Suprapubic skin (tissue), 4 donors: ENCODE data around the gene COX6B2. TPM values are rescaled to one million over a fixed set of nuclear protein-coding genes. Genes with fewer than 3 reads are reported as not detected.

Experiments
- DNase-seq, 2 donors: peaks; one replicate each; pipeline ENCODE4 v3.0.0-alpha.2; 2019; ENCODE audit warnings: low spot score in 2 of 2
- H3K27ac ChIP-seq: fragments of 200-600 bp; sonication (generic); one replicate; pipeline ENCODE4 v1.5.1; 2019
- H3K27me3 ChIP-seq: fragments of 200-600 bp; sonication (generic); one replicate; pipeline ENCODE4 v1.5.1; 2019
- H3K36me3 ChIP-seq: fragments of 200-600 bp; sonication (generic); one replicate; pipeline ENCODE4 v1.5.1; 2019
- H3K4me1 ChIP-seq: fragments of 200-600 bp; sonication (generic); one replicate; pipeline ENCODE4 v1.5.1; 2019
- H3K4me3 ChIP-seq: fragments of 200-600 bp; sonication (generic); one replicate; pipeline ENCODE4 v1.5.1; 2019; ENCODE audit warnings: mild to moderate bottlenecking
- H3K9me3 ChIP-seq: fragments of 200-600 bp; sonication (generic); one replicate; pipeline ENCODE4 v1.5.1; 2019
- EP300 ChIP-seq: sonication (generic); formaldehyde crosslinking; IDR thresholded peaks from one replicate; pipeline ENCODE4 v1.6.1; 2017; ENCODE audit warnings: antibody characterized with exemption
- POLR2A ChIP-seq, 2 donors: fragments of 450-650 bp; IDR thresholded peaks; one replicate each; pipeline ENCODE4 v1.6.1; 2017; ENCODE audit warnings: antibody characterized with exemption in 2 of 2, mild to moderate bottlenecking in 2 of 2, moderate library complexity in 2 of 2
- POLR2AphosphoS5 ChIP-seq, 3 donors: sonication (generic); formaldehyde crosslinking; IDR thresholded peaks; one replicate each; pipeline ENCODE4 v1.6.1; 2017; ENCODE audit warnings: antibody characterized with exemption in 3 of 3
- WGBS: methylation state at CpG from one replicate; pipeline ENCODE4 v1.1.5; 2018; 5-methylcytosine and 5-hydroxymethylcytosine counted together
- total RNA-seq, 4 donors: library from RNA; depleted of rRNA; stranded (reverse); fragments of >200 nt; gene quantifications; one replicate each; pipeline ENCODE4 v1.1.0, GENCODE V29; 2016
- TF ChIP-seq, protein P1 (sequence below), 2 donors: fragments of 200-600 bp in 1 of 2; fragments of 450-650 bp in 1 of 2; sonication (generic) in 1 of 2; IDR thresholded peaks; one replicate each; pipeline ENCODE4 v1.5.1; 2016 to 2019; ENCODE audit warnings: antibody characterized with exemption in 2 of 2, mild to moderate bottlenecking in 1 of 2, moderate library complexity in 1 of 2

Gene COX6B2
- total RNA-seq, 4 donors from 2014 or later, result 0.47 to 1.9 (median 1.3) TPM

DNA sequence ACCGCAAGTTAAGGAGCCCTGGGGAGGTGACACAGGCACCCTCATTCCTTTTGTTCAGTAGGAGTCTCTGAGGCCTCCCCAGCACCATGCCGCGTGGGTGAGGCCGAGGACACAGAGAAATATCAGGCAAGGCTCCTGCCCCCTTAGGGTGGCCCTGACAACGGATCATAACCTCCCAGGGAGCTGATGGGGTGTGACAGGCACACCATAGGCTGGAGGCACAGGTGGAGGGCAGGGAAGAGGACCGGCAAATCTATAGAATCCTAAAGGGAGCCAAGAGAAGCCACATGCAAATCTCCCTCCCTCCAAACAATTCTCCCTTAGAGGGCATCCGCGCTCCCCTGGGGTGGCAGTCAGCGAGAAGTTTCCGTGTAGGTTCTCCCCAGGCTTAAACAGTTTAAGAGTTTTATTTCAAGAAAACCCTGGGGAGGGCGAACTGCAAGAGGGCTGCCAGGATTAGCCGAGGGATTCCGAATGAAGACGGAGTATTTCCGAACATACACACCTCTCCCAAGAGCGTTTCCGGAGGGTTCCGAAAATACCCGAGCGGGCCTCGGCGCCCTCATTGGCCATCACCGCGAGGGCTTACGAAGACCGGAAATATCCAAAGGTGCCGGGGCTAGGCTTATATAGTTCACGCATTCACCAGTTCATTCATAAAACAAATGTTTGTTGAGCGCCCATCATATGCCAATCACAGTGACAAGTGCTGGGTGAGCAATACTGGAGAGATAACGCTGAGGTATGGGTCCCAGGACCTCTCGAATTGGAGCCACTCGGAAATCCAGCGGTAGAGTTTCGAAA lies 30.6 kb upstream of the COX6B2 start:
- no peaks in the 10 kb centered on the region for H3K27me3 ChIP-seq
- peaks cover 31% of the 10 kb centered on the region for H3K36me3 ChIP-seq
- H3K4me3 ChIP-seq, result peak overlapping the region; percentile 87
- H3K27ac ChIP-seq, result peak overlapping the region; percentile 81
- peaks cover 50% of the 10 kb centered on the region for H3K4me1 ChIP-seq
- no peaks in the 10 kb centered on the region for H3K9me3 ChIP-seq
- WGBS, result under 1% methylated on average over 28 of the region's 34 CpGs
- TF ChIP-seq POLR2A (IDR thresholded peaks at IDR 0.05) (no peak), POLR2AphosphoS5 (IDR thresholded peaks at IDR 0.05) (no peak), EP300 (no peak)
- TF ChIP-seq, protein P1, sequence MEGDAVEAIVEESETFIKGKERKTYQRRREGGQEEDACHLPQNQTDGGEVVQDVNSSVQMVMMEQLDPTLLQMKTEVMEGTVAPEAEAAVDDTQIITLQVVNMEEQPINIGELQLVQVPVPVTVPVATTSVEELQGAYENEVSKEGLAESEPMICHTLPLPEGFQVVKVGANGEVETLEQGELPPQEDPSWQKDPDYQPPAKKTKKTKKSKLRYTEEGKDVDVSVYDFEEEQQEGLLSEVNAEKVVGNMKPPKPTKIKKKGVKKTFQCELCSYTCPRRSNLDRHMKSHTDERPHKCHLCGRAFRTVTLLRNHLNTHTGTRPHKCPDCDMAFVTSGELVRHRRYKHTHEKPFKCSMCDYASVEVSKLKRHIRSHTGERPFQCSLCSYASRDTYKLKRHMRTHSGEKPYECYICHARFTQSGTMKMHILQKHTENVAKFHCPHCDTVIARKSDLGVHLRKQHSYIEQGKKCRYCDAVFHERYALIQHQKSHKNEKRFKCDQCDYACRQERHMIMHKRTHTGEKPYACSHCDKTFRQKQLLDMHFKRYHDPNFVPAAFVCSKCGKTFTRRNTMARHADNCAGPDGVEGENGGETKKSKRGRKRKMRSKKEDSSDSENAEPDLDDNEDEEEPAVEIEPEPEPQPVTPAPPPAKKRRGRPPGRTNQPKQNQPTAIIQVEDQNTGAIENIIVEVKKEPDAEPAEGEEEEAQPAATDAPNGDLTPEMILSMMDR (IDR thresholded peaks at IDR 0.05), result no peak
- peak; percentile 97 to 98 for DNase-seq

DNA sequence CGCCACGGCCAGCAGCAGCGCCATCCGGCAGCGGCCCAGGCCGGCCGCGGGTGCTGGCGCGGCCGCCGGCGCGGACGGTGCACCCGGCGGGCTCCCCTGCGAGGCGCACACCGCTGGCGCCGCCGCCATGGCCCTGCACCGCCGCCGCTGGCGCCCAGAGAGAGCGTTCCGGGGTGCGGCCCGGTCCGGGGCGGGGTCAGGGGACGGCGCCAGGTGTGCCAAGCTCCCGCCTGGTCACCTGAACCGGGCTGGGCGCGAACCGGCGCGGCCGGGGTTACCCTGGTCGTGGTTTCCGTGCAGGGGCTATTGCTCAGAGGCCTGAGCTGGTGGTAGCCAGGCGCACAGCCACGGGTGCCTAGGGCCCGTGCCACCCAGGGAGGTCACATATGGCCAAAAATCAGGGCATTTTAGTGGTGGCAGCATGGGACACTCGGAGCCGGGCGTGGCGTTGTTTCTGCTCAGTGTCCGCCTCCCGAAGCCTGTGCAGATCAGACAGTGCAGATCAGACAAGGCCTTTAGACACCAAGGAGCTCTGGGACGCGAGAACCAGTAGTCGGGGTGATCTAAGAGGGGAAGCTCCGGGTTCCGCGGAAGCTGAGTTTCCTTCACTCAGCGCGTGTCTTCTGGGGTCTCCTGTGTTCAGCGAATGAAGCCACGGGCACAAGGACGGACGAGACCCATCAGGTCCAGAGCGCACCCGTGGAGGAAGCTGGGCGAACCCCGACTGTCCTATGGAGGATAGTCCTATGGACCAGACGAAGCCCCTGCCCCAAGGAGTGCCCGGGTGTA lies 29.8 kb upstream of the COX6B2 start, which contains the start of gene TMEM238:
TSS of gene TMEM238 (minus strand) at position 162 of the 789 bp plus-strand sequence. CDS start at position 129, 33 bp downstream.
- WGBS, result 40% methylated on average over 5 of the region's 72 CpGs
- Histone ChIP-seq H3K27ac (peak within 1 kb of the TSS; percentile 81), H3K27me3 (no peaks in the 10 kb centered on the region), H3K4me3 (peak within 1 kb of the TSS; percentile 87), H3K9me3 (no peaks in the 10 kb centered on the region), H3K36me3 (peaks cover 23% of the 10 kb centered on the region), H3K4me1 (peaks cover 47% of the 10 kb centered on the region)
- no peak for TF ChIP-seq EP300
- TF ChIP-seq, protein P1 (IDR thresholded peaks at IDR 0.05), result no peak
- no peak for TF ChIP-seq POLR2A (IDR thresholded peaks at IDR 0.05)
- no peak for TF ChIP-seq POLR2AphosphoS5 (IDR thresholded peaks at IDR 0.05)
- DNase-seq, result no peak

DNA sequence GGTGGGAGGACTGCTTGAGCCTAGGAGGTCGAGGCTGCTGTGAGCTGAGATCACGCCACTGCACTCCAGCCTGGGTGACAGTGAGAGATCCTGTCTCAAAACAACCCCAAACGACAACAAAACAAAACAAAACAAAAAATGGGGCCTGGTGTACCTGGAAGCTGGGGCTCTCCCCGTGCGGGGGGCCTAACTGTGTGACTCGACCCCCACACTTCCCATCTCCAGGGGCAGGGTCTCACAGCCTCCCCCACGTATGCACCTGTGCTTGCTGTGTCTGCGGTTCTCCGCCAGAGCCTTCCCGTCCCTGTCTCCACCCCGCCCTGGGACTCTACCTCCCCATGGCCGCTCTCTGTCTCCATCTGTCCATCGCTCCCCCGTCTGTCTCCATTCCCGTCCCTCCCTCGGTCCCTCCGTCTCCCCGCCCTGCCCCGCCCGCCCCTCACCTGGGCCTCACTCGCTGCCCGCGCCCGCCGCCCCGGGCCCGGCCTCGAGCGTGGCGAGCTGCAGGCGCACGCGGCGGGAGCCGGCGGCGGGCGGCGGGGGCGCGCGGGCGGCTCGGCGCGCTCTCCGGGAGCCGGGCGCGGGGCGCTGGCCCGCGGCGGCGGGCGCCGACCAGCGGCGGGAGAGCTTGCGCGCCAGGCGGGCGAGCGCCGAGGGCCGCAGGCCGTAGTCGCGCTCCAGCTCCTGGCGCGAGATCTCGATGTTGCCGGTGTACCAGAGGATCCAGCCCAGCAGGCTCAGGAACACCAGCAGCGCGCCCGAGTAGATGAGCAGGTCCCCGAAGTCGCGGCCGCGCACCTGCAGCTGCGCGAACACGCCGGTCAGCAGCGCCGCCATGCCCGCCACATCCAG lies 29.0 kb upstream of the COX6B2 start:
- no peaks in the 10 kb centered on the region for H3K9me3 ChIP-seq
- H3K27ac ChIP-seq, result peak overlapping the region; percentile 81
- peaks cover 42% of the 10 kb centered on the region for H3K4me1 ChIP-seq
- H3K36me3 ChIP-seq, result peaks cover 15% of the 10 kb centered on the region
- peak overlapping the region; percentile 87 for H3K4me3 ChIP-seq
- no peak for DNase-seq
- no peaks in the 10 kb centered on the region for H3K27me3 ChIP-seq
- WGBS, result 17% methylated on average over 18 of the region's 88 CpGs
- TF ChIP-seq EP300 (no peak), POLR2A (IDR thresholded peaks at IDR 0.05) (no peak), POLR2AphosphoS5 (IDR thresholded peaks at IDR 0.05) (no peak)
- TF ChIP-seq, protein P1 (IDR thresholded peaks at IDR 0.05), result no peak

DNA sequence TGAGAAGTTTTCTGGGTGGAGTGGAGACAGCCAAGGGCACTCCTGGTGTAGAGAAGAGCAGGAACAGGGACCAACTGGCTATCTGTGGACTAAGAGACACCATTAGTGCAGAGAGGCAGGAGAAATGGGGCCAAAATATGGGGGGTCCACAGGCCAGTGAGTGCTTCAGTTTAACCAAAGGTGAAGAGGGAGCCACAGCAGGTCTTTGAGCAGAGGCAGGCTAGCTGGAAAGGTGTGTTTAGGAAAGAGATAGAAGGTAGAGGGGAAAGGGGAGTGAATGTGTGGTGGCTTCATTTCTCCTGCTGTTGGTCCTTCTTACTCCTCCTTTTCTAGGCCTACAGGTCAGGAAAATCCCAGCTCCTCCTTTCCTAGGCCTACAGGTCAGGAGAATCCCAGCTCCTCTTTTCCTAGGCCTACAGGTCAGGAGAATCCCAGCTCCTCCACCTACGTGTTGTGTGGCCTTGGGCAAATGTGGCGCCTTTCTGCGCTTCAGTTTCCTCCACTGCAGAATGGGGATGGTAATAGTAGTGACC lies 28.1 kb upstream of the COX6B2 start:
- Histone ChIP-seq H3K4me1 (peaks cover 33% of the 10 kb centered on the region), H3K4me3 (no peak overlapping the region), H3K9me3 (no peaks in the 10 kb centered on the region), H3K36me3 (peaks cover 6% of the 10 kb centered on the region), H3K27me3 (peaks cover 6% of the 10 kb centered on the region), H3K27ac (no peak overlapping the region)
- no peak for TF ChIP-seq POLR2A (IDR thresholded peaks at IDR 0.05)
- TF ChIP-seq EP300, result no peak
- TF ChIP-seq, protein P1 (IDR thresholded peaks at IDR 0.05), result no peak
- no peak for TF ChIP-seq POLR2AphosphoS5 (IDR thresholded peaks at IDR 0.05)
- 96% methylated on average over 3 of the region's 3 CpGs for WGBS
- no peak for DNase-seq
